Liver (tissue), 3 donors: ENCODE data around the gene SLIT1.

Experiments used
- ATF3 ChIP-seq: IDR thresholded peaks from 2 replicates; pipeline ENCODE4 v1.6.1; 2016; ENCODE audit warnings: antibody characterized with exemption
- CTCF ChIP-seq: fragments of 150-350 bp; IDR thresholded peaks from 2 replicates; pipeline ENCODE4 v1.5.1; 2017; ENCODE audit warnings: improper control_type of control experiment, low read depth, low read length; ENCODE audit not compliant: missing input control
- GABPA ChIP-seq, 2 donors: IDR thresholded peaks in 1 of 2; conservative IDR thresholded peaks in 1 of 2; 2 replicates each; pipeline ENCODE4 v1.6.1; 2016; ENCODE audit warnings: antibody characterized with exemption in 2 of 2, mild to moderate bottlenecking in 1 of 2, moderate library complexity in 1 of 2
- HNF4G ChIP-seq: IDR thresholded peaks from 2 replicates; pipeline ENCODE4 v1.6.1; 2016; ENCODE audit warnings: antibody characterized with exemption
- JUND ChIP-seq, 2 donors: IDR thresholded peaks; 2 replicates each; pipeline ENCODE4 v1.6.1; 2016; ENCODE audit warnings: antibody characterized with exemption in 2 of 2
- MAX ChIP-seq: IDR thresholded peaks from 2 replicates; pipeline ENCODE4 v1.6.1; 2016; ENCODE audit warnings: antibody characterized with exemption
- RAD21 ChIP-seq, 2 donors: IDR thresholded peaks; 2 replicates each; pipeline ENCODE4 v1.6.1; 2016; ENCODE audit warnings: antibody characterized with exemption in 2 of 2, mild to moderate bottlenecking in 2 of 2
- REST ChIP-seq: IDR thresholded peaks from 2 replicates; pipeline ENCODE4 v1.6.1; 2016; ENCODE audit warnings: antibody characterized with exemption, mild to moderate bottlenecking
- SP1 ChIP-seq: IDR thresholded peaks from 2 replicates; pipeline ENCODE4 v1.6.1; 2018; ENCODE audit warnings: antibody characterized with exemption, mild to moderate bottlenecking
- TAF1 ChIP-seq: conservative IDR thresholded peaks from 2 replicates; pipeline ENCODE4 v1.6.1; 2016; ENCODE audit warnings: antibody characterized with exemption, mild to moderate bottlenecking
- YY1 ChIP-seq: IDR thresholded peaks from 2 replicates; pipeline ENCODE4 v1.6.1; 2016; ENCODE audit warnings: antibody characterized with exemption, mild to moderate bottlenecking
- ZBTB33 ChIP-seq: IDR thresholded peaks from 2 replicates; pipeline ENCODE4 v1.6.1; 2016; ENCODE audit warnings: antibody characterized with exemption
- donor health status: healthy.
- donor health status: healthy.

- no peak for TF ChIP-seq CTCF
- no peak for TF ChIP-seq YY1
- TF ChIP-seq ATF3, result no peak
- no peak for TF ChIP-seq REST
- no peak for TF ChIP-seq TAF1
- TF ChIP-seq JUND (IDR thresholded peaks at IDR 0.05), result no peak
- no peak for TF ChIP-seq SP1
- TF ChIP-seq GABPA (IDR thresholded peaks at IDR 0.05 in 1 of 2, conservative IDR thresholded peaks at IDR 0.05 in 1 of 2), result no peak
- TF ChIP-seq MAX, result no peak
- TF ChIP-seq RAD21 (IDR thresholded peaks at IDR 0.05), result no peak
- no peak for TF ChIP-seq HNF4G
- no peak for TF ChIP-seq ZBTB33
These were observed 143.7 kb downstream of the SLIT1 start for GRCh38 chr10:97042081-97042480.
